ENCODE data around the gene PIH1D1.

Gene PIH1D1

GRCh38 chr19:49451430-49452181, at the start of gene PIH1D1:
Gene PIH1D1, minus strand, starts transcription at chr19:49451814. Its CDS starts 240 bp downstream, at chr19:49451574.
- in situ Hi-C loops (cut with HindIII; ENCODE audit: low sequenced_read_pairs), result no loop called here

DNA sequence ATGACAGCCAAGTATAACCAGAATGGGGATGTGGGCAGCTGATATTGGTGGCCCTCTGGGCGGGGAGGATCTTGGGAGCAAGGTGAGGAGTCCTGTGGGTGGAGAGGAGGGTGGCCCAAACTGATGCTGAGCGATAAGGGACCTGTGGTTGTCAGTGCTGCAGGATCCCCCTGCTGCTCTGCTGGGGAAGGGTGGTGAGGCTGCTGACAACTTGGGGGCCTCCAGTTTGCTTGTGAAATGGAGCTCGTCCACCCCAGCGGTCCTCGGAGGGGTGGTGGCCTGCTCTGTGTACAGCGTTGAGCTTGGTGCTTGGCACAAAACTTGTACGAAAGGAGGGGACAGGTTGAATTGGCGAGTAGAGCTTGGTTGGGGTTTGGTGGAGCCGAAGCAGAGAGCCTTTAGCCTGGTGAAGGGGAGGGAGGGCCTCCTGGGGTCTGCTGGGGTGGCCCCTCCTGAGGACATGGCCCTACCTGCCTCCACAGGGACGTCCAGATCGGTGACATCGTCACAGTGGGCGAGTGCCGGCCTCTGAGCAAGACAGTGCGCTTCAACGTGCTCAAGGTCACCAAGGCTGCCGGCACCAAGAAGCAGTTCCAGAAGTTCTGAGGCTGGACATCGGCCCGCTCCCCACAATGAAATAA, 47.5 kb upstream of the PIH1D1 start:
- in situ Hi-C loops (cut with HindIII; ENCODE audit: low sequenced_read_pairs), result no loop called here

- in situ Hi-C loops (cut with HindIII; ENCODE audit: low sequenced_read_pairs), result no loop called here
Measured at GRCh38 chr19:49498475-49498874, 46.9 kb upstream of the PIH1D1 start.

- in situ Hi-C loops (cut with HindIII; ENCODE audit: low sequenced_read_pairs), result no loop called here
Measured at GRCh38 chr19:49497789-49498103, 46.1 kb upstream of the PIH1D1 start.

GRCh38 chr19:49497047-49497788, 45.6 kb upstream of the PIH1D1 start:
- in situ Hi-C loops (cut with HindIII; ENCODE audit: low sequenced_read_pairs), result no loop called here

DNA sequence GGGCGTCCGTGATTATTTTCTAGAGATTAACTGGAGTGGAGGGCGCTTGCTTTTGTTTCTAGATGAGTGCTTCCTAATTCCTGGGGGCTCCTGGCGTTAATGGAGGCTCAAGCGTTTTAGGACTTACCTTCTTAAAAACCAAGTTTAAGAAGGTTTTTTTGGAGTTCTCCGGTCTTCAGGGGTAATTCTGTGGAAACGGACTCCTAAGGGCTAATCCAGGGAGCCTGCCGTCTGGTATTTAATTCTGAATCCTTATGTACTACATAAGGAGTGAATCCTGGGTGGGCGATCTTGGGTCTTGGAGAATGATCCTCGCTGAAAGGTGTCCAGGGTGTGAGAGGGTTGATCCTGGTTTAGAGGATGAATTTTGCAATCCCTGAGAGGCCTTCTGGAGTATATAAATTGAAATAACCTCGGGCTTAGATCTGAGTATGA, 45.0 kb upstream of the PIH1D1 start:
- in situ Hi-C loops (cut with HindIII; ENCODE audit: low sequenced_read_pairs), result no loop called here

DNA sequence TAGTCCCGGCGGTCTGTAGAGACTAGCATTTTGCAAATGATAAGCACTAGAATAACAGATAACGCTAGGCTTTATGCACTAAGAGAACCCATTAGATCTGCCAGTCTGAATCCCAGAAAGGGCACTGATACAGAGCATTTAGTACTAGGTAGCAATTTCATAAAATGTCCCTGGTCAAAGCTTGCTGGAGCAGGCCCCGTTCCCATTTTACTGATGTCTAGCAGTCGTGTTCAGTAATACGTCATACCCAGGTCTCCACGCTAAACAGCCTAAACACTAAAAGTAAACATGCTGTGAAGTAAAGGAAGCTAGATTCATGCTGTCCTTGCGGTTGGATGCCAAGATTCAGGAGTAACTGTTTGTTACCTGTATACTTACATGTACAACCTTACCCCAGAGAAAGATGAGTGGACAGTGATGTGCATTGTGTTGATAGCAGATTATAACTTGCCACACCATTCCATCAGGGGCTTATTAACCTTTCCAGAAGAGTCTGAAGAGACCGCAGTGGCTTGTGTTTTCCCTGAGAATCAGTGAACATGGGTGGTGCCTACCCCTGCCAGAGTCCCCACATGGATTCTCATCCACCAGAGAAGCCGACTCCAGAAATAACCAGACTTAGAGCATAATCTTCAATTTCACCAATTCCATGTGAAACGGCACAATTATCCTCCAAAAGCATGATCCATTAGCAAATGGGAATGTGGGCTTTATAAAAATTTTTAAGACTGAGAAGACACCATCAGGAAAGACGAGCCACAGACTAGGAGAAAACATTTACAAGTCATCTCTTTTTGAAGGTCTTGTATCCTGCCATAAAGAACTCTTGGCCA, 41.2 kb upstream of the PIH1D1 start:
- in situ Hi-C loops (cut with HindIII; ENCODE audit: low sequenced_read_pairs), result no loop called here

DNA sequence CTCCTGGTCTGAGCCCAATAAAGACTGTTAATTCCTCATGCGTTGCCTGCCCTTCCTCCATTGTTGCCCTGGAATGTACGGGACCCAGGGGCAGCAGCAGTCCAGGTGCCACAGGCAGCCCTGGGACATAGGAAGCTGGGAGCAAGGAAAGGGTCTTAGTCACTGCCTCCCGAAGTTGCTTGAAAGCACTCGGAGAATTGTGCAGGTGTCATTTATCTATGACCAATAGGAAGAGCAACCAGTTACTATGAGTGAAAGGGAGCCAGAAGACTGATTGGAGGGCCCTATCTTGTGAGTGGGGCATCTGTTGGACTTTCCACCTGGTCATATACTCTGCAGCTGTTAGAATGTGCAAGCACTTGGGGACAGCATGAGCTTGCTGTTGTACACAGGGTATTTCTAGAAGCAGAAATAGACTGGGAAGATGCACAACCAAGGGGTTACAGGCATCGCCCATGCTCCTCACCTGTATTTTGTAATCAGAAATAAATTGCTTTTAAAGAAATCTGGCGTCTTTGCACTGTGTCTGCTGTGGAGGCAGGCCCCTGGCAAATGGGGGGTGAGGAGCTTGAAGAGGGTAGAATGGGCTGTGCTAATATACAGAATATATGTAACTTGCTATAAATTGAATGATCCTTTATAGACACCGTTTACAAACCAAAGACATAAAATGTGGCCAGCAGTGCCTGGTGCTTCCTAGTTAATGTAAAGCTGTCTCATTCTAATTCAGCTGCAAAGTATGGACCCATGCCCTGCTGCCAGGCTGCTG, 40.4 kb upstream of the PIH1D1 start:
- in situ Hi-C loops (cut with HindIII; ENCODE audit: low sequenced_read_pairs), result no loop called here

- in situ Hi-C loops (cut with HindIII; ENCODE audit: low sequenced_read_pairs), result no loop called here
Measured at GRCh38 chr19:49491030-49491803, 39.6 kb upstream of the PIH1D1 start.

- in situ Hi-C loops (cut with HindIII; ENCODE audit: low sequenced_read_pairs), result no loop called here
Measured at GRCh38 chr19:49490287-49491029, 38.8 kb upstream of the PIH1D1 start.

- in situ Hi-C loops (cut with HindIII; ENCODE audit: low sequenced_read_pairs), result no loop called here
Measured at GRCh38 chr19:49489601-49490167, 38.1 kb upstream of the PIH1D1 start.

DNA sequence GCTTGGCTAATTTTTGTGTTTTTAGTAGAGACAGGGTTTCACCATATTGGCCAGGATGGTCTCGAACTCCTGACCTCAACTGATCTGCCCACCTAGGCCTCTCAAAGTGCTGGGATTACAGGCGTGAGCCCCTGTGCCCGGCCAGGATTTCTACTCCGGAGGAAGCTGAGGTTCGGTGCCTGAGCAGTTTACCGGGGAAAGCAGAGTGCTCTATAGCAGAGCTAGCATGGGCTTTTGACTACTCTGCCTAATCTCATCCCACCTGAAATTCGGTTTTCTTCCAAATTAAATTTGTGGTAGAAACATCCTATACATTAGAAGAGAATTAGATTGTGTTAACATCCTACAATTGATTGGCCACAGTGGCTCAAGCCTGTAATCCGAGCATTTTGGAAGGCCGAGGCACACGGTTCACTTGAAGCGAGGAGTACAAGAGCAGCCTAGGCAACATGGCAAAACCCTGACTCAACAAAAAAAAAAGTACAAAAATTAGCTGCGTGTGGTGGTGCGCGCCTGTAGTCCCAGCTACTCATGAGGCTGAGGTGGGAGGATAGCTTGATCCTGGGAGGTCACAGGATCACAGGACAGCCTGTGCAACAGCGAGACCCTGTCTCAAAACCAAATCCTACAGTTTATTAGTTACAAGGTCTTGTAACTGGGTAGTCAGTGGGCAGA, 37.4 kb upstream of the PIH1D1 start:
- in situ Hi-C loops (cut with HindIII; ENCODE audit: low sequenced_read_pairs), result no loop called here

GRCh38 chr19:49488046-49488862, 36.6 kb upstream of the PIH1D1 start:
- in situ Hi-C loops (cut with HindIII; ENCODE audit: low sequenced_read_pairs), result no loop called here

- in situ Hi-C loops (cut with HindIII; ENCODE audit: low sequenced_read_pairs), result no loop called here
Measured at GRCh38 chr19:49487277-49488045, 35.8 kb upstream of the PIH1D1 start, which contains the start of gene RPL13A. Gene RPL13A, plus strand, starts transcription at chr19:49487608. Its CDS starts 22 bp downstream, at chr19:49487630.

DNA sequence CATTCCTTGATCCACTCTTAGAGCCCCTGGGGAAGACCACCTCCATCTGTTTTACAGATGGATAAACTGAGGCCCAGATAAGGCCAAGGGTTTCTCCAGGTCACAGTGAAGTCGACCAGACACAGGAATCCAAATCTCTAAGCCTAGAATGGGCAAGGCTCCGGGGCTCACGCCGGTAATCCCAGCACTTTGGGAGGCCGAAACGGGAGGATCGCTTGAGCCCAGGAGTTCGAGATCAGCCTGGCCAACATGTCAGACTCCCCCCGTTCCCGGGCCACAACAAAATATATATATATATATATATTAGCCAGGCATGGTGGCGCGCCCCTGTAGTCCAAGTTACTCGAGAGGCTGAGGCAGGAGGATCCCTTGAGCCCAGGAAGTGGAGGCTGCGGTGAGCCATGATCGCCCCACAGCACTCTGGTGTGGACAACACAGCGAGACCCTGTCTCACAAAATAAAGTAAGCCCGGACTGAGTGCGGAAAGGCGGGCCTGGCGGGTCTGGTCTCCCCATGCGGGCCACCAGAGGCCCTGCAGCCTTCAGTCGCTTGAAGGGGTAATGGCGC, 35.2 kb upstream of the PIH1D1 start:
- in situ Hi-C loops (cut with HindIII; ENCODE audit: low sequenced_read_pairs), result no loop called here

DNA sequence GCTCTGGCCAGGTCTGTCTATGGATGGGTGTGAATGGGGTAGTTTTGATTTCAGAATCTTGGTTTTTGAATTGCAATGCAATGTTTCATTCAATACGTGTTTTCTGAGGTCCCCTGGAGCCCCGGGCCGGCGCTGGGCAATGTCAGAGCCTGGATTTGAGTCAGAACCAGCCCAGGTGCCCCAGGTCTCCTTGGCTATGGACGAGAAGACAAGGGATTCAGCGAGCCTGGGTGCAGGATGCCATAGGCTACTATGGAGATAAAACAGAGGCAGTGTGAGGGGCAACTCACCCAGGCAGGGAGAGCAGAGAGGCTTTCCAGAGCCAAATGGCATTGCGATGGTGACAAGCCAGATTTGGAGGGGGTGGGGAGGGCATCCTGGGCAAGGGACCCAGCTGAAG, 34.6 kb upstream of the PIH1D1 start:
- in situ Hi-C loops (cut with HindIII; ENCODE audit: low sequenced_read_pairs), result no loop called here
